Measurements from ENCODE around the gene HSPB1. TPM values are rescaled to one million over a fixed set of nuclear protein-coding genes. Genes with fewer than 3 reads are reported as not detected.

HSPB1 gene
- total and polyA plus RNA-seq, 2 experiments from 2014 or later, result 96.5 to 1,542 TPM

GRCh38 chr7:76346778-76347177 is 44.3 kb downstream of the HSPB1 start:
- H3F3A ChIP-seq (ENCODE audit: insufficient read depth), result peaks cover 31% of the 10 kb centered on the region
- no peaks in the 10 kb centered on the region for H3K9me2 ChIP-seq (ENCODE audit: insufficient read depth)
- peaks cover 68% of the 10 kb centered on the region for H3K36me3 ChIP-seq (ENCODE audit: low read depth)
- in situ Hi-C loops (cut with MboI), result no loop called here
- no peak overlapping the region for H3K9ac ChIP-seq
- H3K4me2 ChIP-seq (ENCODE audit: unreplicated experiment), result no peak overlapping the region
- no peak overlapping the region for H3K4me3 ChIP-seq
- 96 to 98% methylated on average over 8 of the region's 8 CpGs for WGBS, 2 experiments (ENCODE audit: low coverage in 1 of 2, low lambda C conversion rate in 2 of 2, missing lambda C conversion rate in 2 of 2)
- peaks cover 100% of the 10 kb centered on the region for H3K79me2 ChIP-seq (ENCODE audit: insufficient read depth)
- peaks cover 21% of the 10 kb centered on the region; the same call in 1 of the 2 replicates for H3K4me1 ChIP-seq (ENCODE audit: insufficient read depth)
- H3K27ac ChIP-seq, result no peak overlapping the region
- no peak for DNase-seq
- no peak for TF ChIP-seq EZH2phosphoT487 (IDR thresholded peaks at IDR 0.05; ENCODE audit: insufficient read depth, low read depth)
- no peak for TF ChIP-seq EZH2 (IDR thresholded peaks at IDR 0.05; ENCODE audit: insufficient read depth, poor library complexity, severe bottlenecking)
- H3K9me3 ChIP-seq (ENCODE audit: low read depth), result no peaks in the 10 kb centered on the region
- H3K27me3 ChIP-seq (replicated peaks; ENCODE audit: insufficient read depth), result no peaks in the 10 kb centered on the region
- peaks cover 37% of the 10 kb centered on the region; the same call in 1 of the 2 replicates for H4K20me1 ChIP-seq (ENCODE audit: insufficient read depth)
- no peak overlapping the region for H2AFZ ChIP-seq

- Histone ChIP-seq H3K4me2 (ENCODE audit: unreplicated experiment) (no peak overlapping the region), H3K4me3 (no peak overlapping the region), H4K20me1 (ENCODE audit: insufficient read depth) (peaks cover 38% of the 10 kb centered on the region; the same call in 1 of the 2 replicates), H3K36me3 (ENCODE audit: low read depth) (peaks cover 59% of the 10 kb centered on the region), H3F3A (ENCODE audit: insufficient read depth) (peaks cover 35% of the 10 kb centered on the region), H3K9me2 (ENCODE audit: insufficient read depth) (no peaks in the 10 kb centered on the region), H2AFZ (no peak overlapping the region), H3K4me1 (ENCODE audit: insufficient read depth) (peaks cover 28% of the 10 kb centered on the region; the same call in 1 of the 2 replicates), H3K27ac (no peak overlapping the region), H3K9me3 (ENCODE audit: low read depth) (no peaks in the 10 kb centered on the region), H3K27me3 (replicated peaks; ENCODE audit: insufficient read depth) (no peaks in the 10 kb centered on the region), H3K79me2 (ENCODE audit: insufficient read depth) (peaks cover 100% of the 10 kb centered on the region), H3K9ac (no peak overlapping the region)
- in situ Hi-C loops (cut with MboI), result no loop called here
- TF ChIP-seq EZH2phosphoT487 (IDR thresholded peaks at IDR 0.05; ENCODE audit: insufficient read depth, low read depth) (no peak), EZH2 (IDR thresholded peaks at IDR 0.05; ENCODE audit: insufficient read depth, poor library complexity, severe bottlenecking) (no peak)
- 72% methylated on average over 5 of the region's 5 CpGs for WGBS, 2 experiments (ENCODE audit: low coverage in 1 of 2, low lambda C conversion rate in 2 of 2, missing lambda C conversion rate in 2 of 2)
- DNase-seq, result no peak
Measured at GRCh38 chr7:76347710-76348109, 45.2 kb downstream of the HSPB1 start.

GRCh38 chr7:76349313-76349885 is 46.9 kb downstream of the HSPB1 start:
- no peak overlapping the region for H3K4me2 ChIP-seq (ENCODE audit: unreplicated experiment)
- no peak for TF ChIP-seq EZH2 (IDR thresholded peaks at IDR 0.05; ENCODE audit: insufficient read depth, poor library complexity, severe bottlenecking)
- no peak for TF ChIP-seq EZH2phosphoT487 (IDR thresholded peaks at IDR 0.05; ENCODE audit: insufficient read depth, low read depth)
- in situ Hi-C loops (cut with MboI), result no loop called here
- peaks cover 49% of the 10 kb centered on the region for H3K36me3 ChIP-seq (ENCODE audit: low read depth)
- peaks cover 32% of the 10 kb centered on the region for H3K4me1 ChIP-seq (ENCODE audit: insufficient read depth)
- H3K27ac ChIP-seq, result no peak overlapping the region
- peaks cover 37% of the 10 kb centered on the region for H3F3A ChIP-seq (ENCODE audit: insufficient read depth)
- H4K20me1 ChIP-seq (ENCODE audit: insufficient read depth), result peaks cover 47% of the 10 kb centered on the region; the same call in 1 of the 2 replicates
- no peak overlapping the region for H3K9ac ChIP-seq
- H3K79me2 ChIP-seq (ENCODE audit: insufficient read depth), result peaks cover 100% of the 10 kb centered on the region
- no peaks in the 10 kb centered on the region for H3K9me3 ChIP-seq (ENCODE audit: low read depth)
- DNase-seq, result no peak
- no peaks in the 10 kb centered on the region for H3K27me3 ChIP-seq (replicated peaks; ENCODE audit: insufficient read depth)
- H3K4me3 ChIP-seq, result no peak overlapping the region
- H2AFZ ChIP-seq, result no peak overlapping the region
- H3K9me2 ChIP-seq (ENCODE audit: insufficient read depth), result no peaks in the 10 kb centered on the region
- WGBS, 2 experiments (ENCODE audit: low coverage in 1 of 2, low lambda C conversion rate in 2 of 2, missing lambda C conversion rate in 2 of 2), result 93 to 99% methylated on average over 8 of the region's 8 CpGs

- in situ Hi-C loops (cut with MboI), result no loop called here
Measured at GRCh38 chr7:76351372-76351771, 48.9 kb downstream of the HSPB1 start.

More at GRCh38 chr7:76351372-76351771, 48.9 kb downstream of the HSPB1 start:
- Histone ChIP-seq H3F3A (ENCODE audit: insufficient read depth) (peaks cover 51% of the 10 kb centered on the region), H3K79me2 (ENCODE audit: insufficient read depth) (peaks cover 100% of the 10 kb centered on the region), H3K36me3 (ENCODE audit: low read depth) (peaks cover 58% of the 10 kb centered on the region), H3K27me3 (replicated peaks; ENCODE audit: insufficient read depth) (no peaks in the 10 kb centered on the region), H3K27ac (0 out of 2 replicates have a peak overlapping the region, but pooled peaks have one; percentile 2), H3K9me2 (ENCODE audit: insufficient read depth) (no peaks in the 10 kb centered on the region), H2AFZ (no peak overlapping the region), H3K4me1 (ENCODE audit: insufficient read depth) (peaks cover 44% of the 10 kb centered on the region), H4K20me1 (ENCODE audit: insufficient read depth) (peaks cover 66% of the 10 kb centered on the region; the same call in 1 of the 2 replicates), H3K9me3 (ENCODE audit: low read depth) (no peaks in the 10 kb centered on the region), H3K4me2 (ENCODE audit: unreplicated experiment) (no peak overlapping the region), H3K4me3 (peak overlapping the region; percentile 16; the same call in 1 of the 2 replicates), H3K9ac (no peak overlapping the region)
- no peak for TF ChIP-seq EZH2 (IDR thresholded peaks at IDR 0.05; ENCODE audit: insufficient read depth, poor library complexity, severe bottlenecking)
- TF ChIP-seq EZH2phosphoT487 (IDR thresholded peaks at IDR 0.05; ENCODE audit: insufficient read depth, low read depth), result no peak
- WGBS, 2 experiments (ENCODE audit: low coverage in 1 of 2, low lambda C conversion rate in 2 of 2, missing lambda C conversion rate in 2 of 2), result 77 to 81% methylated on average over 7 of the region's 7 CpGs
- no peak for DNase-seq
